ELR (cell line): ENCODE results near the gene WRAP53.

ENCODE experiments used
- DNase-seq: peaks from one replicate; pipeline ENCODE4 v3.0.0-alpha.2; 2015; ENCODE audit warnings: low read depth

Gene WRAP53

DNA sequence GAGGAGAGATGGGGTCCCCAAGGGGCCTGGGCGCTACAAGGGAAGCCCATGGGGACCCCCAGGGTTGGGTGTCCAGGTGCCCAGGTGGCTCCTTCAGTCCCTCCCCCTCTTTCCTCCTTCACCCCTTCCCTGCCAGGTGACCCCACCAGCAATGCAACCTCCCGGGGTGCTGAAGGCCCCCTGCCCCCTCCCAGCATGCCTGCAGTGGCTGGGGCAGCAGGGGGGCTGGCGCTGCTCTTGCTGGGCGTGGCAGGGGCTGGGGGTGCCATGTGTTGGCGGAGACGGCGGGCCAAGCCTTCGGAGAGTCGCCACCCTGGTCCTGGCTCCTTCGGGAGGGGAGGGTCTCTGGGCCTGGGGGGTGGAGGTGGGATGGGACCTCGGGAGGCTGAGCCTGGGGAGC is 20.8 kb downstream of the WRAP53 start:
- no peak for DNase-seq

DNA sequence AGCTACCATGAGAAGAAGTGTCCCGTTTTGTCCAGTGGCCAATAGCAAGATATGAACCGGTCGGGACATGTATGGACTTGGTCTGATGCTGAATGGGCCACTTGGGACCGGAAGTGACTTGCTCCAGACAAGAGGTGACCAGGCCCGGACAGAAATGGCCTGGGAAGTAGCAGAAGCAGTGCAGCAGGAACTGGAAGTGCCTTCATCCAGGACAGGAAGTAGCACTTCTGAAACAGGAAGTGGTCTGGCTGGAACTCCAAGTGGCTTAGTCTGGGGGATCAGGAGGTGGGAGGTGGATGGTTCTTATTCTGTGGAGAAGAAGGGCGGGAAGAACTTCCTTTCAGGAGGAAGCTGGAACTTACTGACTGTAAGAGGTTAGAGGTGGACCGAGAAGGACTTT is 22.0 kb downstream of the WRAP53 start:
- DNase-seq: no peak

- DNase-seq: no peak
Measured at GRCh38 chr17:7711051-7711755, 22.9 kb downstream of the WRAP53 start.

- no peak for DNase-seq
Measured at GRCh38 chr17:7712111-7712771, 24.0 kb downstream of the WRAP53 start.

DNA sequence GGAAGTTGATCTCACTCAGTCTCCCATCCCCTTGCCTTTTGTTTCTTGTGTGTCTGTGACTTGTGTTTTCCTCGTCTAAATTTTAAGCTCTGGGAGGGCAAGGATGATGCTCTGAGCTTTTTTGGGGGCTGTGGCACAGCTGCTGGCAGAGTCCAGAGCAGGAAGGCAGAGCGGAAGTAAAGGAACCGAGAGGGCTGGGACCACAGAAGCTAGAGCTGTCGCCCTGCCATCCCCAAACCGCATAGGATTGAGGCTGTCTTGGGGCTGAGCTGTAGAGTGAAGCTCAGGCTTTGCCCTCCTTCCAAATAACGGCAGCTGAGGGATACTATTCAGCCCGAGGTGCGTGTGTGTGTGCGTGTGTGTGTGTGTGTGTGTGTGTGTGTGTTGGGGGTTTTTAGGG is 25.5 kb downstream of the WRAP53 start:
- DNase-seq: no peak

GRCh38 chr17:7714721-7715594 is 26.7 kb downstream of the WRAP53 start:
- no peak for DNase-seq

DNA sequence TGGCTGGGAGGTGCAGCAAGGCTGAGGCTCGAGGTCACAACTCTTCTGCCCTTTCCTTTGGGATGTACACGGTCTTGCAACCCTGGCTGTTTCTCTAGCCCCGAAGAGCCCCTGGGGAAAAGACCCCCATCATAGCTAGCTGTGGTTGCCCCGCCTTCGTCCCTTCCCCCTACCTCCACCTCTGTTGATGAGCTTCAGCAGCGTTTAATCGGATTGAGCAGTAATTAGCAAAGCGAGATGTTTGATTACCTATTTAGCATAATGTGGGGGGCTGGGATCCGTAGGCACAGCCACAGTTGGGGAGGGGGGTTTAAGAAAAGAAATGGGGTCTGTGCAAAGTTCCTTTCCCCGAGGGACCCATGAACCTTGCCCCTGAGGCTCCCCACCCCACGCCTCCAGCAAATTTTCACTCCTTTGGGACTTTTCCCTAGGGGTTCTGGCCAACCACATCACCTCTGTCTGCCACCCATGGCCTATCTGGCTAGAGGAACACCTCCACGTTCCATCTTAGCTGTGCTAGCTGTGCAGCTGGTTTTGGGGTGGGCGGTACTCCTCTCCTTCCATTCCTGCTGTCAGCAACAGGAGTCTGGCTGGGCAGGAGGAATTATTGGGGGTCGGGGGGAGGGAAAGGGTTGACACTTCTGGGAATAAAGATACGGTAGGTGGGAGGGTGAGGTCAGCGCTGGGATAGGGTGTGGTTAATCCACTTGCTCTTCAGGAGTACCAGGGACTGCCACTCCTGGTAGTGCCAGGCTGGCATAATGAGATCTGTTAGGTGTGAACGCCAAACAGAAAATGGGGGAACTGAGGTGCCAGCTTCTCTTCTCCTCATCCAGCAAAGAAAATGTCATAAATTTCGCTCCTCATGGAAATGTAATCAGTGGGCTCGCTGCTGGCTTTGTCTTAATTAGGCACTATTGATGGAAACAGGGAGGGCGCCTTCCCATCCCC is 27.9 kb downstream of the WRAP53 start:
- DNase-seq: no peak

- peak; percentile 92 for DNase-seq
Measured at GRCh38 chr17:7716901-7717755, 28.9 kb downstream of the WRAP53 start, which contains the start of gene DNAH2. DNAH2 (plus strand) TSS chr17:7717744; CDS start chr17:7719735, 1,991 bp downstream.

- no peak for DNase-seq
Measured at GRCh38 chr17:7717756-7718350, 29.6 kb downstream of the WRAP53 start.

GRCh38 chr17:7719661-7720060 is 31.4 kb downstream of the WRAP53 start:
- DNase-seq: no peak

GRCh38 chr17:7720125-7720524 is 31.8 kb downstream of the WRAP53 start:
- no peak for DNase-seq

- no peak for DNase-seq
Measured at GRCh38 chr17:7721612-7722011, 33.3 kb downstream of the WRAP53 start.

- DNase-seq: no peak
Measured at GRCh38 chr17:7727886-7728285, 39.6 kb downstream of the WRAP53 start.

DNA sequence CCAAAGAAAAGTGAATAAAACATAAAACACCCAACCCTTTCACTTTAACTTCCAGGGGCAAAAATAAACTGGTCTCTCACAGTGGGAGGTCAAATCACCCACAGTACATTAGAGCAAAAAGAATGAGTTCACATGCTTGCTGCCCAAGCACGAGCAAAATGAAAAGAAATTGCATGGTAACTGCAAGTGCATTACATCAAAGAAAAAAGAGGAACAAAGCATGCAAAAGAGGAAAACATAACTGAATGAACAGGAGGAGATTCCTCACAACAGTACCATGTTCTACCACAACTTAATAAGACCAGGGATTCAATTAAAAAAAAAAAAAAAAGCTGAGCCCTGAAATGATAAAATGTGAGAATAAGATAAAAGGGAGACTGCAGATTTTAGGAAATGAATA is 41.5 kb downstream of the WRAP53 start:
- no peak for DNase-seq

DNA sequence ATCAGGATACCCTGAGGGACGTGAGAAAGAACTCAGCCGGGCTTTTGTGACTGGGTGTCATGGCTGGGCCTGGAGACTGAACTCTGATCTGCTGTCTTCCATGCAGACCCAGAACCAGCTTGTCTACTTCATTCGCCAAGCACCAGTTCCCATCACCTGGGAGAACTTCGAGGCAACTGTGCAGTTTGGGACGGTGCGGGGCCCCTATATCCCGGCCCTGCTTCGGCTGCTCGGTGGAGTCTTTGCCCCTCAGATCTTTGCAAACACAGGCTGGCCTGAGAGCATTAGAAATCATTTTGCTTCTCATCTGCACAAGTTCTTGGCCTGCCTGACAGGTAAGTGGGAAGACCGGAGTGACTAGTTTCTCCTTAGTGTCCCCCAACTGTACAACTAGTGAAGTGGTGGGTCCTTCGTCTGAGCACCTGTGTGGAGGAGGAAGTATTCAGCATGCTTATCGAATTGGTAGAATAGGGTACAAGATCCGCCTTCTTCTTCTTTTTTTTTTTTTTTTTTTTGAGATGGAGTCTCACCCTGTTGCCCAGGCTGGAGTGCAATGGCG is 44.8 kb downstream of the WRAP53 start:
- DNase-seq: no peak

GRCh38 chr17:7737601-7738000 is 49.3 kb downstream of the WRAP53 start:
- DNase-seq: no peak

- DNase-seq: no peak
Measured at GRCh38 chr17:7739746-7740145, 51.5 kb downstream of the WRAP53 start.

- no peak for DNase-seq
Measured at GRCh38 chr17:7740481-7741001, 52.3 kb downstream of the WRAP53 start.

- DNase-seq: no peak
Measured at GRCh38 chr17:7742729-7743128, 54.5 kb downstream of the WRAP53 start.

DNA sequence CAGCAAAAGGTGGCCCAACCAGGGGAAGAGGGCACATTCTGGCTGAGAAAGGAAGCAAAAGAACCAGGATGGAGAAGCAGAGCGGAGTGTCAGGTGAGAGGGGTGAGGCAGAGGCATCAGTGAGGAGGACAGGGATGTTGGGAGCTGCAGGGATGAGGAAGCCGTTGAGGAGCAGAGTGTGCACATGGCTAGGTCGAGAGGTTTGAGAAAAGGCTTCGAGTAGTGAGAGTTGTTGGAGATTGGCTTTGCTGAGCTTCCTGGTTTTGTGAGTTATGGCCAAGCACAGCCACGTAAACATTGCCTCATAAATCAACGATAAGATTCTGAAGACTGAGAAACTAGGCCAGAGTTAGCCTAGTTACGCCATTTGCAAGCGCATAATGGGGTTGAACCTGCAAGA is 56.1 kb downstream of the WRAP53 start:
- DNase-seq: no peak
